ENCODE results near the gene RYR1.

DNA sequence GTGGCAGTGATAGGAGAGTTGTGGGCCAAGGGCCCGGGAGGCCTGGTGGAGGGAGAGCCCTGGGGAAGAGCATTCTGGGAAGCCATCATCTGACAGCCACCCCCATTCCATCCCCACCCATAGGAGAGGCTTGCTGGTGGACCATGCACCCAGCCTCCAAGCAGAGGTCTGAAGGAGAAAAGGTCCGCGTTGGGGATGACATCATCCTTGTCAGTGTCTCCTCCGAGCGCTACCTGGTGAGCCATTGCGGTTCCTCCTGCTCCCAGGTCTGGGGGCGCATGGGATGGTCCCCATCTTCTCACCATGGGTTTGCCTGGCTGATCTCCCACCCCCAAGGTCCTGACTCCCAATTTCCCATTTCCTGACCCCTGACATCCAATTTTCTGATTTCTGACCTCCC, 10.5 kb downstream of the RYR1 start:
- TF ChIP-seq, protein P1, sequence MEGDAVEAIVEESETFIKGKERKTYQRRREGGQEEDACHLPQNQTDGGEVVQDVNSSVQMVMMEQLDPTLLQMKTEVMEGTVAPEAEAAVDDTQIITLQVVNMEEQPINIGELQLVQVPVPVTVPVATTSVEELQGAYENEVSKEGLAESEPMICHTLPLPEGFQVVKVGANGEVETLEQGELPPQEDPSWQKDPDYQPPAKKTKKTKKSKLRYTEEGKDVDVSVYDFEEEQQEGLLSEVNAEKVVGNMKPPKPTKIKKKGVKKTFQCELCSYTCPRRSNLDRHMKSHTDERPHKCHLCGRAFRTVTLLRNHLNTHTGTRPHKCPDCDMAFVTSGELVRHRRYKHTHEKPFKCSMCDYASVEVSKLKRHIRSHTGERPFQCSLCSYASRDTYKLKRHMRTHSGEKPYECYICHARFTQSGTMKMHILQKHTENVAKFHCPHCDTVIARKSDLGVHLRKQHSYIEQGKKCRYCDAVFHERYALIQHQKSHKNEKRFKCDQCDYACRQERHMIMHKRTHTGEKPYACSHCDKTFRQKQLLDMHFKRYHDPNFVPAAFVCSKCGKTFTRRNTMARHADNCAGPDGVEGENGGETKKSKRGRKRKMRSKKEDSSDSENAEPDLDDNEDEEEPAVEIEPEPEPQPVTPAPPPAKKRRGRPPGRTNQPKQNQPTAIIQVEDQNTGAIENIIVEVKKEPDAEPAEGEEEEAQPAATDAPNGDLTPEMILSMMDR (conservative IDR thresholded peaks at IDR 0.05; ENCODE audit: low read depth, low read length), result no peak
- TF ChIP-seq EZH2 (IDR thresholded peaks at IDR 0.05; ENCODE audit: low read length, unreplicated experiment) (no peak), EZH2phosphoT487 (IDR thresholded peaks at IDR 0.05; ENCODE audit: borderline replicate concordance, low read length) (no peak)

Measured in PC-3 (cell line).